ENCODE data around the gene SORBS1. TPM values are rescaled to one million over a fixed set of nuclear protein-coding genes. Genes with fewer than 3 reads are reported as not detected.

The SORBS1 gene
- total RNA-seq, 1 donor from 2014 or later = 16.1 TPM

- Histone ChIP-seq H3K36me3 (no peaks in the 10 kb centered on the region), H3K4me3 (no peak overlapping the region), H3K27me3 (no peaks in the 10 kb centered on the region), H3F3A (ENCODE audit: low read depth) (no peaks in the 10 kb centered on the region), H3K9ac (no peak overlapping the region), H3K79me2 (ENCODE audit: low read depth) (no peaks in the 10 kb centered on the region), H3K4me1 (no peaks in the 10 kb centered on the region), H3K4me2 (no peak overlapping the region), H2AFZ (replicated peaks) (no peak overlapping the region), H3K27ac (no peak overlapping the region), H3K9me3 (ENCODE audit: low read depth) (no peaks in the 10 kb centered on the region), H4K20me1 (ENCODE audit: low read depth) (no peaks in the 10 kb centered on the region)
- no peak for DNase-seq (ENCODE audit: low spot score)
- no peak overlapping the region for H3K27ac Mint-ChIP-seq
- no peaks in the 10 kb centered on the region for H3K9me3 Mint-ChIP-seq
- peaks cover 6% of the 10 kb centered on the region for H3K4me1 Mint-ChIP-seq
- H3K4me3 Mint-ChIP-seq = no peak overlapping the region
- TF ChIP-seq EZH2 (IDR thresholded peaks at IDR 0.05) = no peak
- TF ChIP-seq CTCF (IDR thresholded peaks at IDR 0.05) = no peak
- TF ChIP-seq EZH2phosphoT487 (IDR thresholded peaks at IDR 0.05) = no peak
- peaks cover 2% of the 10 kb centered on the region for H3K36me3 Mint-ChIP-seq
- H3K27me3 Mint-ChIP-seq (ENCODE audit: insufficient read depth, low read depth) = peaks cover 2% of the 10 kb centered on the region
Observed at GRCh38 chr10:95399183-95399582, 162.0 kb downstream of the SORBS1 start.

- Histone ChIP-seq H3K4me3 (no peak overlapping the region), H3K36me3 (no peaks in the 10 kb centered on the region), H3K79me2 (ENCODE audit: low read depth) (no peaks in the 10 kb centered on the region), H4K20me1 (ENCODE audit: low read depth) (no peaks in the 10 kb centered on the region), H3K27me3 (no peaks in the 10 kb centered on the region), H3K9me3 (ENCODE audit: low read depth) (no peaks in the 10 kb centered on the region), H2AFZ (replicated peaks) (no peak overlapping the region), H3K9ac (no peak overlapping the region), H3K4me2 (no peak overlapping the region), H3K27ac (no peak overlapping the region), H3K4me1 (no peaks in the 10 kb centered on the region), H3F3A (ENCODE audit: low read depth) (no peaks in the 10 kb centered on the region)
- Mint-ChIP-seq H3K9me3 (no peaks in the 10 kb centered on the region), H3K36me3 (peaks cover 2% of the 10 kb centered on the region), H3K4me3 (no peak overlapping the region), H3K27me3 (ENCODE audit: insufficient read depth, low read depth) (peaks cover 5% of the 10 kb centered on the region), H3K27ac (no peak overlapping the region), H3K4me1 (no peaks in the 10 kb centered on the region)
- no peak for DNase-seq (ENCODE audit: low spot score)
- TF ChIP-seq CTCF (IDR thresholded peaks at IDR 0.05) (no peak), EZH2phosphoT487 (IDR thresholded peaks at IDR 0.05) (no peak), EZH2 (IDR thresholded peaks at IDR 0.05) (no peak)
Observed at GRCh38 chr10:95397747-95398146, 163.4 kb downstream of the SORBS1 start.

GRCh38 chr10:95395947-95396449 is 165.2 kb downstream of the SORBS1 start:
- DNase-seq (ENCODE audit: low spot score) = no peak
- peaks cover 2% of the 10 kb centered on the region for H3K36me3 Mint-ChIP-seq
- Histone ChIP-seq H3K4me3 (no peak overlapping the region), H3F3A (ENCODE audit: low read depth) (no peaks in the 10 kb centered on the region), H3K4me2 (no peak overlapping the region), H3K27me3 (no peaks in the 10 kb centered on the region), H3K4me1 (no peaks in the 10 kb centered on the region), H3K79me2 (ENCODE audit: low read depth) (no peaks in the 10 kb centered on the region), H4K20me1 (ENCODE audit: low read depth) (peaks cover 5% of the 10 kb centered on the region), H3K9ac (no peak overlapping the region), H3K36me3 (no peaks in the 10 kb centered on the region), H2AFZ (replicated peaks) (no peak overlapping the region), H3K9me3 (ENCODE audit: low read depth) (no peaks in the 10 kb centered on the region), H3K27ac (no peak overlapping the region)
- H3K27me3 Mint-ChIP-seq (ENCODE audit: insufficient read depth, low read depth) = peaks cover 5% of the 10 kb centered on the region
- H3K9me3 Mint-ChIP-seq = no peaks in the 10 kb centered on the region
- peaks cover 11% of the 10 kb centered on the region for H3K4me1 Mint-ChIP-seq
- TF ChIP-seq CTCF (IDR thresholded peaks at IDR 0.05) (no peak), EZH2phosphoT487 (IDR thresholded peaks at IDR 0.05) (no peak)
- H3K4me3 Mint-ChIP-seq = no peak overlapping the region
- H3K27ac Mint-ChIP-seq = no peak overlapping the region

Measured in neural progenitor cell (in vitro differentiated cells).